Chondrocyte (in vitro differentiated cells): ENCODE measurements around the gene CCDC175. TPM values are rescaled to one million over a fixed set of nuclear protein-coding genes. Genes with fewer than 3 reads are reported as not detected.

ENCODE experiments used
- DNase-seq: peaks from one replicate; pipeline ENCODE4 v3.0.0; 2021; ENCODE audit warnings: mixed read lengths, low spot score
- H3K27ac Mint-ChIP-seq: one replicate; pipeline ENCODE4 v1.8.0; 2021; ENCODE audit warnings: mild to moderate bottlenecking, moderate library complexity, mixed read lengths; ENCODE audit not compliant: unreplicated experiment
- H3K27me3 Mint-ChIP-seq: 2 replicates; pipeline ENCODE4 v1.8.0; 2021; ENCODE audit warnings: low read depth, mixed read lengths
- H3K36me3 Mint-ChIP-seq: 2 replicates; pipeline ENCODE4 v1.8.0; 2021; ENCODE audit warnings: low read depth, mixed read lengths
- H3K4me1 Mint-ChIP-seq: 2 replicates; pipeline ENCODE4 v1.8.0; 2021; ENCODE audit warnings: low read depth, mild to moderate bottlenecking, mixed read lengths
- H3K4me3 Mint-ChIP-seq: one replicate; pipeline ENCODE4 v1.8.0; 2021; ENCODE audit warnings: mild to moderate bottlenecking, moderate library complexity, mixed read lengths; ENCODE audit not compliant: unreplicated experiment
- H3K9me3 Mint-ChIP-seq: 2 replicates; pipeline ENCODE4 v1.8.0; 2021; ENCODE audit warnings: low read depth, mixed read lengths
- total RNA-seq: library from RNA; stranded (reverse); gene quantifications from 3 replicates; pipeline ENCODE4 v1.2.1, GENCODE V29; 2021
- TF ChIP-seq, protein P1 (sequence below): fragments of 200-600 bp; sonication (generic); IDR thresholded peaks from 2 replicates; pipeline ENCODE4 v1.5.0; 2021; ENCODE audit warnings: antibody characterized with exemption, mild to moderate bottlenecking, moderate library complexity

CCDC175 gene
- total RNA-seq, 1 donor from 2014 or later, result not detected

GRCh38 chr14:59465316-59466135 is 111.1 kb downstream of the CCDC175 start, which contains the start of gene GPR135:
Gene GPR135, minus strand, starts transcription at chr14:59465380. Its CDS starts 154 bp downstream, at chr14:59465226.
- peak within 1 kb of the TSS; percentile 83 for H3K27ac Mint-ChIP-seq
- H3K27me3 Mint-ChIP-seq, result no peaks in the 10 kb centered on the region
- no peaks in the 10 kb centered on the region for H3K9me3 Mint-ChIP-seq
- H3K36me3 Mint-ChIP-seq, result peaks cover 7% of the 10 kb centered on the region
- TF ChIP-seq, protein P1, sequence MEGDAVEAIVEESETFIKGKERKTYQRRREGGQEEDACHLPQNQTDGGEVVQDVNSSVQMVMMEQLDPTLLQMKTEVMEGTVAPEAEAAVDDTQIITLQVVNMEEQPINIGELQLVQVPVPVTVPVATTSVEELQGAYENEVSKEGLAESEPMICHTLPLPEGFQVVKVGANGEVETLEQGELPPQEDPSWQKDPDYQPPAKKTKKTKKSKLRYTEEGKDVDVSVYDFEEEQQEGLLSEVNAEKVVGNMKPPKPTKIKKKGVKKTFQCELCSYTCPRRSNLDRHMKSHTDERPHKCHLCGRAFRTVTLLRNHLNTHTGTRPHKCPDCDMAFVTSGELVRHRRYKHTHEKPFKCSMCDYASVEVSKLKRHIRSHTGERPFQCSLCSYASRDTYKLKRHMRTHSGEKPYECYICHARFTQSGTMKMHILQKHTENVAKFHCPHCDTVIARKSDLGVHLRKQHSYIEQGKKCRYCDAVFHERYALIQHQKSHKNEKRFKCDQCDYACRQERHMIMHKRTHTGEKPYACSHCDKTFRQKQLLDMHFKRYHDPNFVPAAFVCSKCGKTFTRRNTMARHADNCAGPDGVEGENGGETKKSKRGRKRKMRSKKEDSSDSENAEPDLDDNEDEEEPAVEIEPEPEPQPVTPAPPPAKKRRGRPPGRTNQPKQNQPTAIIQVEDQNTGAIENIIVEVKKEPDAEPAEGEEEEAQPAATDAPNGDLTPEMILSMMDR, result no peak
- H3K4me1 Mint-ChIP-seq, result peaks cover 16% of the 10 kb centered on the region
- peak within 1 kb of the TSS; percentile 79 for H3K4me3 Mint-ChIP-seq
- no peak for DNase-seq

- Mint-ChIP-seq H3K27me3 (no peaks in the 10 kb centered on the region), H3K4me1 (peaks cover 16% of the 10 kb centered on the region), H3K9me3 (no peaks in the 10 kb centered on the region), H3K36me3 (peaks cover 11% of the 10 kb centered on the region), H3K4me3 (peak overlapping the region; percentile 79), H3K27ac (peak overlapping the region; percentile 83)
- TF ChIP-seq, protein P1, result no peak
- DNase-seq, result peak; percentile 93
Observed at GRCh38 chr14:59464486-59465315, 111.9 kb downstream of the CCDC175 start.

- TF ChIP-seq, protein P1, result no peak
- peaks cover 14% of the 10 kb centered on the region for H3K36me3 Mint-ChIP-seq
- no peak for DNase-seq
- peak overlapping the region; percentile 38 for H3K27ac Mint-ChIP-seq
- H3K4me1 Mint-ChIP-seq, result peaks cover 16% of the 10 kb centered on the region
- peak overlapping the region; percentile 79 for H3K4me3 Mint-ChIP-seq
- no peaks in the 10 kb centered on the region for H3K9me3 Mint-ChIP-seq
- no peaks in the 10 kb centered on the region for H3K27me3 Mint-ChIP-seq
Observed at GRCh38 chr14:59463787-59464485, 112.7 kb downstream of the CCDC175 start.

GRCh38 chr14:59461891-59462290 is 114.7 kb downstream of the CCDC175 start:
- TF ChIP-seq, protein P1, result no peak
- Mint-ChIP-seq H3K36me3 (peaks cover 22% of the 10 kb centered on the region), H3K27me3 (no peaks in the 10 kb centered on the region), H3K4me1 (peaks cover 16% of the 10 kb centered on the region), H3K4me3 (no peak overlapping the region), H3K27ac (no peak overlapping the region), H3K9me3 (peaks cover 8% of the 10 kb centered on the region)
- DNase-seq, result no peak

DNA sequence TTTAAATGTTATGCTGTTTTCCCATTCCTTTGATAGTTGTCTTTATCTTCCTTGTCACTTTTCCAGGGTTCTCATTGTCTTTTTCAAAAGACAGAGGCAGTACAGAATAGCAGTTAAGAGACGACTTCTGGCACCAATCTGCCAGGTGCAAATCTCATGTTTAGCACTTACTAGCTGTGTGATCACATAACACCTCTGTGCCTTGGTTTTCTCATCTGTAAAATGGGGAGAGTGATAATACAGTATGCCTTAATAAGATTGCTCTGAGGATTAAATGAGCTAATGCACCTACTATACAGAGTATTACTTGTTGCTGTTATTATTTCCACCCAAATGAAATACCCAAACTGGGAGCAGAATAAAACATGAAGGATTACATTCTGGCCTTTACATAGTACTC is 116.2 kb downstream of the CCDC175 start:
- DNase-seq, result no peak
- Mint-ChIP-seq H3K36me3 (peaks cover 31% of the 10 kb centered on the region), H3K4me1 (peaks cover 18% of the 10 kb centered on the region), H3K4me3 (no peak overlapping the region), H3K9me3 (peaks cover 9% of the 10 kb centered on the region), H3K27ac (no peak overlapping the region), H3K27me3 (no peaks in the 10 kb centered on the region)
- TF ChIP-seq, protein P1, result no peak
